Measurements from ENCODE around the gene CPVL.

DNA sequence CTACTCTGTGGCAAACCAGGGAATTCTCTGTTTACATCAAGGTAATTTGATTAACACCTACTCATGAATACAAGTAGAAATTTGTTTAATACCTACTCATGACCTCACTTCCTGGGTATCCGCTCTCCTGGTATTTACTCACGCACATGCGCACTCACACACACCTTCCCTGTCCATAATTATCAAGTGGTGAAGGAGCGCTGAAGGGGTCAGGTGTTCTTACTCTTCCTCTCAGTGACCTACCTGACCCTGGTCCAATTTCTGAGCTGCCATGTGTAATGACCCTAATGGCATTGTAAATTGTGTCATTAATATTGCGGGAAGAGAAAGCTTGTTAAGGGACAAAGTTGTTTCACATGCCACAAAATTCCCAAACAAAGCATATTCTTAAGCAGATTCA lies 146.9 kb downstream of the CPVL start:
- TF ChIP-seq POLR2AphosphoS5 (IDR thresholded peaks at IDR 0.05) (no peak), POLR2A (IDR thresholded peaks at IDR 0.05) (no peak)

Measured in breast epithelium (tissue), 3 donors.